Stomach (tissue), 9 donors: ENCODE data around the gene SLC51A. TPM values are rescaled to one million over a fixed set of nuclear protein-coding genes. Genes with fewer than 3 reads are reported as not detected.
"Not testable (repeated sequence)": the region's sequence is repeated elsewhere in the genome, so short reads cannot be mapped to it uniquely, and the experiment has no call there.

ENCODE experiments used
- DNase-seq, 2 donors: peaks; one replicate each; pipeline versions ENCODE4 v3.0.0 to v3.0.0-alpha.2; 2013 to 2019
- H3K27ac ChIP-seq, 5 donors: fragments of 200-600 bp in 4 of 5; sonication (generic) in 4 of 5; one replicate each; pipeline ENCODE4 v1.5.1; 2013 to 2019; ENCODE audit warnings: mild to moderate bottlenecking in 1 of 5, moderate library complexity in 1 of 5
- H3K27me3 ChIP-seq, 3 donors: fragments of 200-600 bp; sonication (generic); one replicate each; pipeline ENCODE4 v1.5.1; 2017 to 2019; ENCODE audit warnings: mixed run types in 1 of 3
- H3K36me3 ChIP-seq, 4 donors: fragments of 200-600 bp; sonication (generic); 1 replicate in 3 of 4; 2 replicates in 1 of 4; pipeline ENCODE4 v1.5.1; 2016 to 2019
- H3K4me1 ChIP-seq, 4 donors: fragments of 200-600 bp; sonication (generic); one replicate each; pipeline ENCODE4 v1.5.1; 2016 to 2019
- H3K4me3 ChIP-seq, 4 donors: fragments of 200-600 bp; sonication (generic) in 3 of 4; one replicate each; pipeline ENCODE4 v1.5.1; 2016 to 2019; ENCODE audit warnings: mild to moderate bottlenecking in 1 of 4
- H3K9me3 ChIP-seq, 4 donors: fragments of 200-600 bp; sonication (generic); one replicate each; pipeline ENCODE4 v1.5.1; 2016 to 2019
- EP300 ChIP-seq: sonication (generic); formaldehyde crosslinking; IDR thresholded peaks from one replicate; pipeline ENCODE4 v1.6.1; 2017; ENCODE audit warnings: antibody characterized with exemption
- POLR2A ChIP-seq, 4 donors: fragments of 450-650 bp; IDR thresholded peaks; one replicate each; pipeline ENCODE4 v1.6.1; 2016; ENCODE audit warnings: antibody characterized with exemption in 4 of 4, control low read depth in 2 of 4, mild to moderate bottlenecking in 1 of 4, moderate library complexity in 1 of 4
- POLR2AphosphoS5 ChIP-seq, 3 donors: sonication (generic); formaldehyde crosslinking; IDR thresholded peaks; one replicate each; pipeline ENCODE4 v1.6.1; 2016; ENCODE audit warnings: antibody characterized with exemption in 3 of 3
- WGBS, 5 donors: extraction: QIAGEN DNeasy Blood & Tissue Kit in 3 of 5; methylation state at CpG; one replicate each; pipeline versions ENCODE4 v1.1.5 to v1.1.7; 2013 to 2018; 5-methylcytosine and 5-hydroxymethylcytosine counted together
- intact Hi-C: fragments of 100-400 bp; cut with DNase I; formaldehyde crosslinking; loops from one replicate; pipeline ENCODE4 v1.15.1; 2023; ENCODE audit warnings: low total_unique reads
- polyA plus RNA-seq, 3 donors: library from polyadenylated mRNA; stranded (reverse); fragments of 200-250 nt; gene quantifications; one replicate each; pipeline ENCODE4 v1.2.3, GENCODE V29; 2013
- total RNA-seq, 5 donors: library from RNA; depleted of rRNA; stranded (reverse); fragments of >200 nt; gene quantifications; one replicate each; pipeline versions ENCODE4 v1.1.0 to v1.2.3, GENCODE V29; 2014 to 2016
- TF ChIP-seq, protein P1 (sequence below), 7 experiments: fragments of 450-650 bp in 4 of 7; fragments of 200-600 bp in 3 of 7; sonication (generic) in 3 of 7; IDR thresholded peaks; one replicate each; pipeline ENCODE4 v1.5.1; 2016 to 2019; ENCODE audit warnings: antibody characterized with exemption in 7 of 7, control low read depth in 2 of 7, mild to moderate bottlenecking in 1 of 7
- donor health status: healthy with polysubstance abuse.
- donor health status: Bipolar disorder and iron deficiency.
- donor health status: healthy.

SLC51A gene
- total and polyA plus RNA-seq, 8 donors = 0.43 to 0.92 TPM; not detected in 6

- Histone ChIP-seq H3K27ac (no peak overlapping the region), H3K27me3 (no peaks in the 10 kb centered on the region), H3K4me1 (no peaks in the 10 kb centered on the region), H3K9me3 (no peaks in the 10 kb centered on the region), H3K4me3 (no peak overlapping the region), H3K36me3 (peaks cover 44 to 97% (median 89%) of the 10 kb centered on the region in 4 donors)
- 83 to 91% (median 89%) methylated on average over 8 of the region's 8 CpGs for WGBS, 5 donors
- intact Hi-C loops = no loop called here
- DNase-seq = no peak
- TF ChIP-seq POLR2AphosphoS5 (IDR thresholded peaks at IDR 0.05) (no peak), EP300 (no peak), POLR2A (IDR thresholded peaks at IDR 0.05) (no peak)
- TF ChIP-seq, protein P1, sequence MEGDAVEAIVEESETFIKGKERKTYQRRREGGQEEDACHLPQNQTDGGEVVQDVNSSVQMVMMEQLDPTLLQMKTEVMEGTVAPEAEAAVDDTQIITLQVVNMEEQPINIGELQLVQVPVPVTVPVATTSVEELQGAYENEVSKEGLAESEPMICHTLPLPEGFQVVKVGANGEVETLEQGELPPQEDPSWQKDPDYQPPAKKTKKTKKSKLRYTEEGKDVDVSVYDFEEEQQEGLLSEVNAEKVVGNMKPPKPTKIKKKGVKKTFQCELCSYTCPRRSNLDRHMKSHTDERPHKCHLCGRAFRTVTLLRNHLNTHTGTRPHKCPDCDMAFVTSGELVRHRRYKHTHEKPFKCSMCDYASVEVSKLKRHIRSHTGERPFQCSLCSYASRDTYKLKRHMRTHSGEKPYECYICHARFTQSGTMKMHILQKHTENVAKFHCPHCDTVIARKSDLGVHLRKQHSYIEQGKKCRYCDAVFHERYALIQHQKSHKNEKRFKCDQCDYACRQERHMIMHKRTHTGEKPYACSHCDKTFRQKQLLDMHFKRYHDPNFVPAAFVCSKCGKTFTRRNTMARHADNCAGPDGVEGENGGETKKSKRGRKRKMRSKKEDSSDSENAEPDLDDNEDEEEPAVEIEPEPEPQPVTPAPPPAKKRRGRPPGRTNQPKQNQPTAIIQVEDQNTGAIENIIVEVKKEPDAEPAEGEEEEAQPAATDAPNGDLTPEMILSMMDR (IDR thresholded peaks at IDR 0.05) = no peak
Observed at GRCh38 chr3:196241704-196242103, 25.4 kb downstream of the SLC51A start.

DNA sequence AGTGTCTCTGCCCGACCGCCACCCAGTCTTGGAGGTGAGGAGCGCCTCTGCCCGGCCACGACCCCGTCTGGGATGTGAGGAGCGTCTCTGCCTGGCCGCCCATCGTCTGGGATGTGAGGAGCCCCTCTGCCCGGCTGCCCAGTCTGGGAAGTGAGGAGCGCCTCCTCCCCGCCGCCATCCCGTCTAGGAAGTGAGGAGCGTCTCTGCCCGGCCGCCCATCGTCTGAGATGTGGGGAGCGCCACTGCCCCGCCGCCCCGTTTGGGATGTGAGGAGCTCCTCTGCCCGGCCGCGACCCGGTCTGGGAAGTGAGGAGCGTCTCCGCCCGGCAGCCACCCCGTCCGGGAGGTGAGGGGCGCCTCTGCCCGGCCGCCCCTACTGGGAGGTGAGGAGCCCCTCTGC is 27.8 kb downstream of the SLC51A start:
- H3K27me3 ChIP-seq, H3K4me1 ChIP-seq, intact Hi-C loops, DNase-seq, H3K9me3 ChIP-seq, H3K27ac ChIP-seq, H3K4me3 ChIP-seq: not testable (repeated sequence)
- 98 to 99% (median 98%) methylated on average over 19 to 34 of the region's 34 CpGs for WGBS, 5 donors
- H3K36me3 ChIP-seq = peaks cover 39 to 93% (median 89%) of the 10 kb centered on the region in 4 donors

GRCh38 chr3:196246612-196247308 is 30.4 kb downstream of the SLC51A start:
- 78 to 91% (median 88%) methylated on average over 12 to 13 of the region's 13 CpGs for WGBS, 5 donors
- Histone ChIP-seq H3K4me1 (no peaks in the 10 kb centered on the region), H3K9me3 (no peaks in the 10 kb centered on the region), H3K4me3 (no peak overlapping the region), H3K27me3 (no peaks in the 10 kb centered on the region), H3K27ac (no peak overlapping the region), H3K36me3 (peaks cover 20 to 76% (median 73%) of the 10 kb centered on the region in 4 donors)
- TF ChIP-seq EP300 (no peak), POLR2AphosphoS5 (IDR thresholded peaks at IDR 0.05) (no peak), POLR2A (IDR thresholded peaks at IDR 0.05) (no peak)
- TF ChIP-seq, protein P1 (IDR thresholded peaks at IDR 0.05) = no peak
- intact Hi-C loops = no loop called here
- DNase-seq = no peak

GRCh38 chr3:196251918-196252317 is 35.6 kb downstream of the SLC51A start:
- no peak for DNase-seq
- H3K4me1 ChIP-seq = no peaks in the 10 kb centered on the region
- H3K4me3 ChIP-seq = no peak overlapping the region
- 93 to 98% (median 98%) methylated on average over 16 of the region's 16 CpGs for WGBS, 5 donors
- no peaks in the 10 kb centered on the region for H3K9me3 ChIP-seq
- H3K36me3 ChIP-seq = peaks cover 26 to 66% (median 57%) of the 10 kb centered on the region in 4 donors
- H3K27me3 ChIP-seq = no peaks in the 10 kb centered on the region
- TF ChIP-seq POLR2AphosphoS5 (IDR thresholded peaks at IDR 0.05) = no peak
- no peak for TF ChIP-seq POLR2A (IDR thresholded peaks at IDR 0.05)
- TF ChIP-seq EP300 = no peak
- TF ChIP-seq, protein P1 (IDR thresholded peaks at IDR 0.05) = no peak
- intact Hi-C loops = loop anchor here (10.0 kb wide), 2 partner anchors 263 to 433 kb away; partner anchors contain the start of gene SMCO1
- no peak overlapping the region for H3K27ac ChIP-seq
